NOMO-1 treated with DMSO at 0.1 percent for 48 hours (cell line): ENCODE results near the gene NUDT10.
"Not testable (repeated sequence)": the region's sequence is repeated elsewhere in the genome, so short reads cannot be mapped to it uniquely, and the experiment has no call there.

Experiments
- DNase-seq: peaks from one replicate; lab custom pipeline; 2025; ENCODE audit not compliant: unreplicated experiment; lab: John Stamatoyannopoulos, UW

Gene NUDT10

GRCh38 chrX:51332188-51332942, at the start of gene NUDT10:
Gene NUDT10 (plus strand): TSS chrX:51332822. CDS start chrX:51332966, 144 bp downstream.
- DNase-seq: no peak

- DNase-seq: no peak
These were observed 40.2 kb upstream of the NUDT10 start for GRCh38 chrX:51292421-51292820.

GRCh38 chrX:51296138-51296537, 36.5 kb upstream of the NUDT10 start:
- DNase-seq: no peak

- DNase-seq: no peak
These were observed 16.4 kb upstream of the NUDT10 start for GRCh38 chrX:51316271-51316670.

GRCh38 chrX:51332943-51333785, 542 bp downstream of the NUDT10 start:
- DNase-seq: not testable (repeated sequence)

- no peak for DNase-seq
These were observed 1.7 kb downstream of the NUDT10 start for GRCh38 chrX:51334276-51334675.

GRCh38 chrX:51336584-51336983, 4.0 kb downstream of the NUDT10 start:
- peak; percentile 15 for DNase-seq

DNA sequence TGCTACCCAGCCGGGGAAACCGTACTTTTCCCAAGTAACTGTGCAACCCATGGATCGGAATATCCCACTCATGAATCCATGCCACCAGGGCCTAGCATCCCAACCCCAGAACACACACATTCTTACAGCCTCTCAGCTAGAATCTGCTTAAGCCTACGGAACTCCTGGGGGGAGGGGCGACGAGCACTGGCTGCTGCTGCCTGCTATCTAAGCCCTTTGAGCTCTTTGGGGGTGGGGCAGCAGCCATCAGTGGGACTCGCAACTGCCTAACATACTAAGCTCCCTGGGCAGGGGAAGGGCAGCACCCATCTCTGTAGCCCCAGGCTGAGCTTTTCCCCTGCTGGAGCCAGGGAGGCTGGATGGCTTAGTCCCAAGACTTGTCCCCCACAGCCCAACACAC, 28.6 kb downstream of the NUDT10 start:
- DNase-seq: no peak

- DNase-seq: no peak
These were observed 44.0 kb downstream of the NUDT10 start for GRCh38 chrX:51376672-51377071.
